ENCODE data around the gene MEF2A. TPM values are rescaled to one million over a fixed set of nuclear protein-coding genes. Genes with fewer than 3 reads are reported as not detected.

MEF2A gene
- total and polyA plus RNA-seq, 10 of the 15 experiments (the other 5 are each of a cell fraction or from before 2014, with no cell fraction given), result 7.2 to 46.7 (median 35.9) TPM

DNA sequence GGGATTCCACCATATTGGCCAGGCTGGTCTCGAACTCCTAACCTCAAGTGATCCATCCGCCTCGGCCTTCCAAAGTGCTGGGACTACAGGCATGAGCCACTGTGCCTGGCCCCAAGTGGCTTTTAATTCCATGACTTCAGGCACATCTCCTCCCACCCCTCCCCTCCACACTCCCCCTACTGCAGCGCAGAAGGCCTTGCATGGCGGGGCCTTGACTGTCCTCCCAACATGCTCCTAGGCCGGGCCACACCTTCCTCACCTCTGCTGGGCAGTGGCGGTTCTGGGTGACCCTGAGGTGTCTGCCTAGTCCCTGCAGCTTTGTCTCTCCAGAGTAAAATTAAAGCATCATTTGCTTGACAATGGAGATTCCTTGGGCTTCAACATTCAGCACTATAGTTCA lies 160.5 kb downstream of the MEF2A start:
- ATAC-seq, result no peak
- no peak for DNase-seq (ENCODE audit: low read depth, low spot score)
- Histone ChIP-seq H3K36me3 (ENCODE audit: control insufficient read depth in 2 of 2, insufficient read depth in 2 of 2, low read length in 1 of 2) (no peaks in the 10 kb centered on the region), H3K27me3 (replicated peaks in 1 of 2; ENCODE audit: control insufficient read depth in 2 of 2, insufficient read depth in 2 of 2, low read length in 1 of 2) (no peaks in the 10 kb centered on the region), H3K4me1 (ENCODE audit: control insufficient read depth, insufficient read depth, low read length) (no peaks in the 10 kb centered on the region), H3K79me2 (ENCODE audit: control insufficient read depth, insufficient read depth, low read length) (no peaks in the 10 kb centered on the region), H4K20me1 (ENCODE audit: control insufficient read depth, insufficient read depth) (no peaks in the 10 kb centered on the region), H3K9me3 (replicated peaks; ENCODE audit: control insufficient read depth, insufficient read depth, low read length) (no peaks in the 10 kb centered on the region; the same call in 2 of the 3 replicates), H2AFZ (ENCODE audit: control insufficient read depth, low read depth, low read length) (no peak overlapping the region), H3K9ac (ENCODE audit: control insufficient read depth, insufficient read depth, low read length) (no peak overlapping the region), H3K27ac (ENCODE audit: control insufficient read depth, insufficient read depth) (no peak overlapping the region), H3K4me2 (ENCODE audit: control insufficient read depth, insufficient read depth) (no peak overlapping the region), H3K4me3 (no peak overlapping the region)
- no peak for FAIRE-seq
- ChIA-PET POLR2A (interaction anchor here (0.7 kb wide), 1 partner anchor 98 kb away, joined by 5 read pairs; no protein-coding TSS in a partner anchor), CTCF (interaction anchor here (1.2 kb wide), 1 partner anchor 22 kb away, joined by 4 read pairs; no protein-coding TSS in a partner anchor), RAD21 (ENCODE audit: unreplicated experiment) (no interaction called here), SMC1A (ENCODE audit: uncharacterized antibody, unreplicated experiment) (no interaction called here)
- TF ChIP-seq RFX5 (IDR thresholded peaks at IDR 0.05; ENCODE audit: low read depth, low read length) (no peak), MTA2 (IDR thresholded peaks at IDR 0.05; ENCODE audit: low read depth) (no peak), HCFC1 (IDR thresholded peaks at IDR 0.05; ENCODE audit: low read length) (no peak), SREBF1 (IDR thresholded peaks at IDR 0.05; ENCODE audit: low read length) (no peak), RELA (IDR thresholded peaks at IDR 0.05; ENCODE audit: borderline replicate concordance, partially characterized antibody) (no peak), CHD2 (IDR thresholded peaks at IDR 0.05; ENCODE audit: borderline replicate concordance, low read depth, low read length) (no peak), ZNF24 (IDR thresholded peaks at IDR 0.05) (no peak), NR2F1 (conservative IDR thresholded peaks at IDR 0.05) (no peak), SRF (IDR thresholded peaks at IDR 0.05; ENCODE audit: low read depth in 2 of 2, low read length in 2 of 2) (no peak), SMC3 (IDR thresholded peaks at IDR 0.05; ENCODE audit: borderline replicate concordance, low read length) (no peak), ZNF622 (IDR thresholded peaks at IDR 0.05) (no peak), LARP7 (IDR thresholded peaks at IDR 0.05) (no peak)
- TF ChIP-seq, protein P1, sequence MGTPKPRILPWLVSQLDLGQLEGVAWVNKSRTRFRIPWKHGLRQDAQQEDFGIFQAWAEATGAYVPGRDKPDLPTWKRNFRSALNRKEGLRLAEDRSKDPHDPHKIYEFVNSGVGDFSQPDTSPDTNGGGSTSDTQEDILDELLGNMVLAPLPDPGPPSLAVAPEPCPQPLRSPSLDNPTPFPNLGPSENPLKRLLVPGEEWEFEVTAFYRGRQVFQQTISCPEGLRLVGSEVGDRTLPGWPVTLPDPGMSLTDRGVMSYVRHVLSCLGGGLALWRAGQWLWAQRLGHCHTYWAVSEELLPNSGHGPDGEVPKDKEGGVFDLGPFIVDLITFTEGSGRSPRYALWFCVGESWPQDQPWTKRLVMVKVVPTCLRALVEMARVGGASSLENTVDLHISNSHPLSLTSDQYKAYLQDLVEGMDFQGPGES (IDR thresholded peaks at IDR 0.05), result no peak
- TF ChIP-seq, protein P2, sequence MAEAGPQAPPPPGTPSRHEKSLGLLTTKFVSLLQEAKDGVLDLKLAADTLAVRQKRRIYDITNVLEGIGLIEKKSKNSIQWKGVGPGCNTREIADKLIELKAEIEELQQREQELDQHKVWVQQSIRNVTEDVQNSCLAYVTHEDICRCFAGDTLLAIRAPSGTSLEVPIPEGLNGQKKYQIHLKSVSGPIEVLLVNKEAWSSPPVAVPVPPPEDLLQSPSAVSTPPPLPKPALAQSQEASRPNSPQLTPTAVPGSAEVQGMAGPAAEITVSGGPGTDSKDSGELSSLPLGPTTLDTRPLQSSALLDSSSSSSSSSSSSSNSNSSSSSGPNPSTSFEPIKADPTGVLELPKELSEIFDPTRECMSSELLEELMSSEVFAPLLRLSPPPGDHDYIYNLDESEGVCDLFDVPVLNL (IDR thresholded peaks at IDR 0.05; ENCODE audit: low read depth, low read length), result no peak
- 90% methylated on average over 6 of the region's 7 CpGs for WGBS (ENCODE audit: insufficient coverage, insufficient replicate concordance, low lambda C conversion rate, missing lambda C conversion rate)
- in situ Hi-C loops (cut with MboI) (loop anchor here (25.0 kb wide), 1 partner anchor 614 kb away; the partner anchor contains the start of gene SYNM), intact Hi-C loops (cut with micrococcal nuclease; ENCODE audit: unreplicated experiment) (no loop called here)
- BruUV-seq (replicated peaks), result no TSS peak
